AG10803 (cell line): ENCODE results near the gene ARFGAP3.
"Not testable (repeated sequence)": the region's sequence is repeated elsewhere in the genome, so short reads cannot be mapped to it uniquely, and the experiment has no call there.

Experiments
- DNase-seq: peaks from one replicate; pipeline ENCODE4 v3.0.0; 2010; ENCODE audit warnings: low read depth
- H3K4me3 ChIP-seq: 2 replicates; pipeline ENCODE4 v1.5.1; 2011; ENCODE audit warnings: mild to moderate bottlenecking, low read length, control low read depth
- TF ChIP-seq, protein P1 (sequence below): conservative IDR thresholded peaks from 2 replicates; pipeline ENCODE4 v1.5.1; 2011; ENCODE audit warnings: mild to moderate bottlenecking, low read length, control low read depth, inconsistent platforms

ARFGAP3 gene

DNA sequence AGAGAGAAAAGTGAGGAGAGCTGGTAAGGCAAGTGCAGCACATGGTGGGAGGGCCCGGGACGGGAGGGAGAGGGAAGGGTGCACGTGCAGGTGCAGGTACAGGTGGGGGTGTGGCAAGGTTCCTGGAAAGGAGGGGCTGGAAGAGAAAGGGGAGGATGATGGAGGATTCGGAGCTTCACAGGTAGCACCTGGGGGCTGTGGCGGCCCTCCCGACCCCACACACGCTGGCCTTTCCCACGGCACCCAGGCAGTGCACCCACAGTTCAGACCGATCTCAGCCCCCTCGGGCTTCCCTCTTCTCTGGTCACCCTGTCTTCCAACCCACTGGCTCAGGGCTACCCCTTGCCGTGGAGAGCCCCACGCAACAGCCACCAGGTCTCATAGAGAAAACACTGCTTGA lies 69.1 kb downstream of the ARFGAP3 start:
- TF ChIP-seq, protein P1, sequence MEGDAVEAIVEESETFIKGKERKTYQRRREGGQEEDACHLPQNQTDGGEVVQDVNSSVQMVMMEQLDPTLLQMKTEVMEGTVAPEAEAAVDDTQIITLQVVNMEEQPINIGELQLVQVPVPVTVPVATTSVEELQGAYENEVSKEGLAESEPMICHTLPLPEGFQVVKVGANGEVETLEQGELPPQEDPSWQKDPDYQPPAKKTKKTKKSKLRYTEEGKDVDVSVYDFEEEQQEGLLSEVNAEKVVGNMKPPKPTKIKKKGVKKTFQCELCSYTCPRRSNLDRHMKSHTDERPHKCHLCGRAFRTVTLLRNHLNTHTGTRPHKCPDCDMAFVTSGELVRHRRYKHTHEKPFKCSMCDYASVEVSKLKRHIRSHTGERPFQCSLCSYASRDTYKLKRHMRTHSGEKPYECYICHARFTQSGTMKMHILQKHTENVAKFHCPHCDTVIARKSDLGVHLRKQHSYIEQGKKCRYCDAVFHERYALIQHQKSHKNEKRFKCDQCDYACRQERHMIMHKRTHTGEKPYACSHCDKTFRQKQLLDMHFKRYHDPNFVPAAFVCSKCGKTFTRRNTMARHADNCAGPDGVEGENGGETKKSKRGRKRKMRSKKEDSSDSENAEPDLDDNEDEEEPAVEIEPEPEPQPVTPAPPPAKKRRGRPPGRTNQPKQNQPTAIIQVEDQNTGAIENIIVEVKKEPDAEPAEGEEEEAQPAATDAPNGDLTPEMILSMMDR, result no peak
- DNase-seq, result no peak
- H3K4me3 ChIP-seq, result no peak overlapping the region

DNA sequence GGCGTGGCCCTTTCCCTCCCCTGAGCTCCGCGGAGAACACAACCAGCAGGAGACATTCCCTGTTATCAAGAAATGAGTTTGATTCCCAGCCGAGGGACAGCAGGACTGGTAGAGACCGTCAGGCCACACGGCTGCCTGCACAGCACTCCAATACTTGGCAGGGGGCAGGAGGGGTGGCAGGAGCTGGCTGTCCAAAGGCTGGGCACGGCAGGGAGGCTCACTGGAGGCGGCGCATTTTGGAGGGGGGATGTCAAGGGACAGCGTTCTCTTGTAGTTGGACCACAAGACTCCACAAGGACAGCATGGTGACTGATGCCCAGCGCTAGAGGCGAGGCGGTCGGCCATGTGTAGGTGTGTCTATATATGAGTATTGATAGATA lies 69.7 kb downstream of the ARFGAP3 start:
- no peak for DNase-seq
- TF ChIP-seq, protein P1, result no peak
- H3K4me3 ChIP-seq, result no peak overlapping the region

DNA sequence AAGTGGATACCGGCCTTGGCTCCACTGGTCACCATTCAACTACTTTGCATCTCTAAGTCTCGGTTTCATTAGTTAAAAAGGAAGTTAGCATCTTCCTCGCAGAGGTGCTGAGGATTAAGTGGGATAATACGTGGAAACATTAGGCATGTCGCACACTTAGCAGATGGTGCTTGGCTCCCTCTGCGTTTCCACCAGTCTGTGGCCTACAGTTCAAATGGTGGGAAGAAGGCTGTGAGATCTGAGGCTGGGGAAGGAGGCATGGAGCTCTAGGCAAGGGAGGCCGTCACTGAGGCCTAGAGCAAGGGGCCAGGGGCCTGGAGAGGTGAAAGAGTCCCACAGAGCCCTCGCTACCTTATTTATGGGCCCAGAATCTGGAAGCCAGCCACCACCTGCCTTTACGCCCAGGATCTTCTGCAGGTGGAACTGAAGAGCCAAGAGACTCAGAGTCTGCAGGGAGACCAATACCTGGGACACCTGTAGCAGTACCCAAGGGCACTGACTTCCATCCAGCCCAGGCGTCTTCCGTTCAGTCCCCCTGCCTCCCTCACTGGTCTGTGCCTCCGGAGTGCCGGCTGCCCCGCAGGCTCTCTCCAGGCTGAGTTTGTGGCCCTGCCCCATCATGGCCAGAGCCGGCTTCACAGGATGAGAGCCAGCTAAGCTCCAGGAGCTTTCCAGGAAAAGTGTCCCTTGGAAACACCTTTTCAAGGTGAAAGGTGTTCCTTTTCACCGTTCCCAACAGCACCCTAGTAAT lies 70.3 kb downstream of the ARFGAP3 start:
- no peak overlapping the region for H3K4me3 ChIP-seq
- TF ChIP-seq, protein P1, result no peak
- DNase-seq, result no peak

GRCh38 chr22:42785706-42786499 lies 71.2 kb downstream of the ARFGAP3 start:
- no peak overlapping the region for H3K4me3 ChIP-seq
- TF ChIP-seq, protein P1, result no peak
- DNase-seq, result no peak

DNA sequence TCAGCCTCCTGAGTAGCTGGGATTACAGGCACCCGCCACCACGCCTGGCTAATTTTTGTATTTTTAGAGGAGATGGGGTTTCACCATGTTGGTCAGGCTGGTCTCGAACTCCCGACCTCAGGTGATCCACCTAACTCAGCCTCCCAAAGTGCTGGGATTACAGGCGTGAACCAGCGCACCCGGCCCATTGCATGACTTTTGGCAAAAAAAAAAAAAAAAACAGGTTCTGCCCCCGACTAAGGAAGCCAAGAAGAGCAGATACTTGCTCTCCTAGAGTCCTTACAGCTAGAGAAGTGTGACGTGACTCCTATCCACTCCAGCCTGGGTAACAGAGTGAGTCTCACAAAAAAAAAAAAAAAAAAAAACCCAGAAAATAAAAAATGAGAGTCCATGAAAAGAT lies 74.8 kb downstream of the ARFGAP3 start:
- H3K4me3 ChIP-seq, DNase-seq: not testable (repeated sequence)

DNA sequence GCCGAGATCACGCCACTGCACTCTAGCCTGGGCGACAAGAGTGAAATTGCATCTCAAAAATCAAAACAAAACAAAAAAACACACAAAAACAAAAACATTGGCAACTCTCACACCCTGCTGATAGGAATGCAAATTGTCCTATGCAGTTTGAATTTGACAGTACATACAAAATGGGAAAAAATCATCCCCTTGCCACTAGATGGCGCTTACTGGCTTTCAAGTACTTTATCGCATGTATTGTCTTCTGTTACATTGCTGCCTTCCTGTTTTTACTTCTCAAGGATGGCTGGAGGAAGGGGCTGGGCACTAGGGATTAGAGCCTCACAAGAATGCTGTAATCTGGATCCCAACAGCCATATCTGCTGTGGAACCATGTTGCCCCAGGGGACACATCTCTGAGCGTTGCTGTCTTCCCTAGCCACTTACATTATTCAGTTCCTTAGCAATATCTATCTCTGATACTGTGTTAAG lies 77.0 kb downstream of the ARFGAP3 start:
- DNase-seq, result peak; percentile 97
- no peak overlapping the region for H3K4me3 ChIP-seq
- TF ChIP-seq, protein P1, result peak; percentile 96

- DNase-seq, result no peak
- no peak overlapping the region for H3K4me3 ChIP-seq
- TF ChIP-seq, protein P1, result no peak
These were observed 79.9 kb downstream of the ARFGAP3 start for GRCh38 chr22:42777126-42777525.
